ENCODE data around the gene HORMAD2.
"Not testable (repeated sequence)": the region's sequence is repeated elsewhere in the genome, so short reads cannot be mapped to it uniquely, and the experiment has no call there.

DNA sequence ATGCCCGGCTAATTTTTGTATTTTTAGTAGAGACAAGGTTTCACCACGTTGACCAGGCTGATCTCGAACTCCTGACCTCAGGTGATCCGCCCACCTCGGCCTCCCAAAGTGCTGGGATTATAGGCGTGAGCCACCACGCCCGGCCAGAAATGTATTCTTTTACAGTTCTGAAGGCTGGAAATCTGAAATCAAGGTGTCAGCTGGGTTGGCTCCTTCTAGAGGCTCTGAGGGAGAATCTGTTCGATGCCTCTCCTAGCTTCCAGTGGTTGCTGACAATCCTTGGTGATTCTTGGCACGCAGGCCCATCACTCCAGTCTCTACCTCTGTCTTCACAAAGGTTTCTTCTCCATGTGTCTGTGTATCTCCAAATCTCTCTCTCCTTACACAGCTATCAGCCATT is 120.6 kb downstream of the HORMAD2 start:
- TF ChIP-seq, protein P1, sequence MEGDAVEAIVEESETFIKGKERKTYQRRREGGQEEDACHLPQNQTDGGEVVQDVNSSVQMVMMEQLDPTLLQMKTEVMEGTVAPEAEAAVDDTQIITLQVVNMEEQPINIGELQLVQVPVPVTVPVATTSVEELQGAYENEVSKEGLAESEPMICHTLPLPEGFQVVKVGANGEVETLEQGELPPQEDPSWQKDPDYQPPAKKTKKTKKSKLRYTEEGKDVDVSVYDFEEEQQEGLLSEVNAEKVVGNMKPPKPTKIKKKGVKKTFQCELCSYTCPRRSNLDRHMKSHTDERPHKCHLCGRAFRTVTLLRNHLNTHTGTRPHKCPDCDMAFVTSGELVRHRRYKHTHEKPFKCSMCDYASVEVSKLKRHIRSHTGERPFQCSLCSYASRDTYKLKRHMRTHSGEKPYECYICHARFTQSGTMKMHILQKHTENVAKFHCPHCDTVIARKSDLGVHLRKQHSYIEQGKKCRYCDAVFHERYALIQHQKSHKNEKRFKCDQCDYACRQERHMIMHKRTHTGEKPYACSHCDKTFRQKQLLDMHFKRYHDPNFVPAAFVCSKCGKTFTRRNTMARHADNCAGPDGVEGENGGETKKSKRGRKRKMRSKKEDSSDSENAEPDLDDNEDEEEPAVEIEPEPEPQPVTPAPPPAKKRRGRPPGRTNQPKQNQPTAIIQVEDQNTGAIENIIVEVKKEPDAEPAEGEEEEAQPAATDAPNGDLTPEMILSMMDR (IDR thresholded peaks at IDR 0.05), result not testable (repeated sequence)
- TF ChIP-seq POLR2A, EP300 (IDR thresholded peaks at IDR 0.05): not testable (repeated sequence)

Data from tibial nerve (tissue), 4 donors.